Renal cortex interstitium (tissue), 15 donors: Measurements from ENCODE around the gene WDR11. TPM values are rescaled to one million over a fixed set of nuclear protein-coding genes. Genes with fewer than 3 reads are reported as not detected.

Experiments
- DNase-seq, 11 donors: peaks; one replicate each; pipeline ENCODE4 v3.0.0-alpha.2; 2013; ENCODE audit warnings: low read depth in 9 of 11, low spot score in 4 of 11; ENCODE audit errors: extremely low read depth in 1 of 11
- long read RNA-seq, 16 experiments: transcript quantifications; one replicate each; lab custom pipeline, GENCODE V29; 2026
- polyA plus RNA-seq, 3 donors: library from polyadenylated mRNA; unstranded; fragments of 120-200 nt; gene quantifications; one replicate each; pipeline ENCODE4 v1.2.1, GENCODE V29; 2013; ENCODE audit not compliant: insufficient read length in 3 of 3

The WDR11 gene, protein sequence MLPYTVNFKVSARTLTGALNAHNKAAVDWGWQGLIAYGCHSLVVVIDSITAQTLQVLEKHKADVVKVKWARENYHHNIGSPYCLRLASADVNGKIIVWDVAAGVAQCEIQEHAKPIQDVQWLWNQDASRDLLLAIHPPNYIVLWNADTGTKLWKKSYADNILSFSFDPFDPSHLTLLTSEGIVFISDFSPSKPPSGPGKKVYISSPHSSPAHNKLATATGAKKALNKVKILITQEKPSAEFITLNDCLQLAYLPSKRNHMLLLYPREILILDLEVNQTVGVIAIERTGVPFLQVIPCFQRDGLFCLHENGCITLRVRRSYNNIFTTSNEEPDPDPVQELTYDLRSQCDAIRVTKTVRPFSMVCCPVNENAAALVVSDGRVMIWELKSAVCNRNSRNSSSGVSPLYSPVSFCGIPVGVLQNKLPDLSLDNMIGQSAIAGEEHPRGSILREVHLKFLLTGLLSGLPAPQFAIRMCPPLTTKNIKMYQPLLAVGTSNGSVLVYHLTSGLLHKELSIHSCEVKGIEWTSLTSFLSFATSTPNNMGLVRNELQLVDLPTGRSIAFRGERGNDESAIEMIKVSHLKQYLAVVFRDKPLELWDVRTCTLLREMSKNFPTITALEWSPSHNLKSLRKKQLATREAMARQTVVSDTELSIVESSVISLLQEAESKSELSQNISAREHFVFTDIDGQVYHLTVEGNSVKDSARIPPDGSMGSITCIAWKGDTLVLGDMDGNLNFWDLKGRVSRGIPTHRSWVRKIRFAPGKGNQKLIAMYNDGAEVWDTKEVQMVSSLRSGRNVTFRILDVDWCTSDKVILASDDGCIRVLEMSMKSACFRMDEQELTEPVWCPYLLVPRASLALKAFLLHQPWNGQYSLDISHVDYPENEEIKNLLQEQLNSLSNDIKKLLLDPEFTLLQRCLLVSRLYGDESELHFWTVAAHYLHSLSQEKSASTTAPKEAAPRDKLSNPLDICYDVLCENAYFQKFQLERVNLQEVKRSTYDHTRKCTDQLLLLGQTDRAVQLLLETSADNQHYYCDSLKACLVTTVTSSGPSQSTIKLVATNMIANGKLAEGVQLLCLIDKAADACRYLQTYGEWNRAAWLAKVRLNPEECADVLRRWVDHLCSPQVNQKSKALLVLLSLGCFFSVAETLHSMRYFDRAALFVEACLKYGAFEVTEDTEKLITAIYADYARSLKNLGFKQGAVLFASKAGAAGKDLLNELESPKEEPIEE
- polyA plus RNA-seq = 100 to 1,000 TPM in 1 of 3 donors, 10 to 100 TPM in 2; 60.8 to 103 (median 78.1) TPM
- long read RNA-seq, donor 1, full-length matches to known transcripts = 16 of 23 reads
- long read RNA-seq, donor 1, partial matches to known transcripts = 7 of 23 reads
- long read RNA-seq, donor 1, other reads (novel, unspliced or antisense) = 0 of 23 reads
- long read RNA-seq, donor 2, full-length matches to known transcripts = 8 of 14 reads
- long read RNA-seq, donor 2, partial matches to known transcripts = 6 of 14 reads
- long read RNA-seq, donor 2, other reads (novel, unspliced or antisense) = 0 of 14 reads
- long read RNA-seq, donor 3, full-length matches to known transcripts = 17 of 17 reads
- long read RNA-seq, donor 3, partial matches to known transcripts = 0 of 17 reads
- long read RNA-seq, donor 3, other reads (novel, unspliced or antisense) = 0 of 17 reads
- long read RNA-seq, donor 4, full-length matches to known transcripts = 10 of 10 reads
- long read RNA-seq, donor 4, partial matches to known transcripts = 0 of 10 reads
- long read RNA-seq, donor 4, other reads (novel, unspliced or antisense) = 0 of 10 reads
- long read RNA-seq, donor 5 = 0 reads
- long read RNA-seq, donor 6, full-length matches to known transcripts = 19 of 37 reads
- long read RNA-seq, donor 6, partial matches to known transcripts = 18 of 37 reads
- long read RNA-seq, donor 6, other reads (novel, unspliced or antisense) = 0 of 37 reads
- long read RNA-seq, donor 7, full-length matches to known transcripts = 18 of 18 reads
- long read RNA-seq, donor 7, partial matches to known transcripts = 0 of 18 reads
- long read RNA-seq, donor 7, other reads (novel, unspliced or antisense) = 0 of 18 reads
- long read RNA-seq, donor 8, full-length matches to known transcripts = 31 of 31 reads
- long read RNA-seq, donor 8, partial matches to known transcripts = 0 of 31 reads
- long read RNA-seq, donor 8, other reads (novel, unspliced or antisense) = 0 of 31 reads
- long read RNA-seq, donor 9, full-length matches to known transcripts = 10 of 10 reads
- long read RNA-seq, donor 9, partial matches to known transcripts = 0 of 10 reads
- long read RNA-seq, donor 9, other reads (novel, unspliced or antisense) = 0 of 10 reads
- long read RNA-seq, donor 10, full-length matches to known transcripts = 11 of 11 reads
- long read RNA-seq, donor 10, partial matches to known transcripts = 0 of 11 reads
- long read RNA-seq, donor 10, other reads (novel, unspliced or antisense) = 0 of 11 reads
- long read RNA-seq, donor 11, full-length matches to known transcripts = 5 of 5 reads
- long read RNA-seq, donor 11, partial matches to known transcripts = 0 of 5 reads
- long read RNA-seq, donor 11, other reads (novel, unspliced or antisense) = 0 of 5 reads
- long read RNA-seq, donor 12, full-length matches to known transcripts = 12 of 12 reads
- long read RNA-seq, donor 12, partial matches to known transcripts = 0 of 12 reads
- long read RNA-seq, donor 12, other reads (novel, unspliced or antisense) = 0 of 12 reads
- long read RNA-seq, donor 13 = 0 reads
- long read RNA-seq, donor 14, full-length matches to known transcripts = 12 of 12 reads
- long read RNA-seq, donor 14, partial matches to known transcripts = 0 of 12 reads
- long read RNA-seq, donor 14, other reads (novel, unspliced or antisense) = 0 of 12 reads
- long read RNA-seq, donor 15, full-length matches to known transcripts = 6 of 6 reads
- long read RNA-seq, donor 15, partial matches to known transcripts = 0 of 6 reads
- long read RNA-seq, donor 15, other reads (novel, unspliced or antisense) = 0 of 6 reads
- long read RNA-seq, donor 16, full-length matches to known transcripts = 44 of 72 reads
- long read RNA-seq, donor 16, partial matches to known transcripts = 28 of 72 reads
- long read RNA-seq, donor 16, other reads (novel, unspliced or antisense) = 0 of 72 reads

DNA sequence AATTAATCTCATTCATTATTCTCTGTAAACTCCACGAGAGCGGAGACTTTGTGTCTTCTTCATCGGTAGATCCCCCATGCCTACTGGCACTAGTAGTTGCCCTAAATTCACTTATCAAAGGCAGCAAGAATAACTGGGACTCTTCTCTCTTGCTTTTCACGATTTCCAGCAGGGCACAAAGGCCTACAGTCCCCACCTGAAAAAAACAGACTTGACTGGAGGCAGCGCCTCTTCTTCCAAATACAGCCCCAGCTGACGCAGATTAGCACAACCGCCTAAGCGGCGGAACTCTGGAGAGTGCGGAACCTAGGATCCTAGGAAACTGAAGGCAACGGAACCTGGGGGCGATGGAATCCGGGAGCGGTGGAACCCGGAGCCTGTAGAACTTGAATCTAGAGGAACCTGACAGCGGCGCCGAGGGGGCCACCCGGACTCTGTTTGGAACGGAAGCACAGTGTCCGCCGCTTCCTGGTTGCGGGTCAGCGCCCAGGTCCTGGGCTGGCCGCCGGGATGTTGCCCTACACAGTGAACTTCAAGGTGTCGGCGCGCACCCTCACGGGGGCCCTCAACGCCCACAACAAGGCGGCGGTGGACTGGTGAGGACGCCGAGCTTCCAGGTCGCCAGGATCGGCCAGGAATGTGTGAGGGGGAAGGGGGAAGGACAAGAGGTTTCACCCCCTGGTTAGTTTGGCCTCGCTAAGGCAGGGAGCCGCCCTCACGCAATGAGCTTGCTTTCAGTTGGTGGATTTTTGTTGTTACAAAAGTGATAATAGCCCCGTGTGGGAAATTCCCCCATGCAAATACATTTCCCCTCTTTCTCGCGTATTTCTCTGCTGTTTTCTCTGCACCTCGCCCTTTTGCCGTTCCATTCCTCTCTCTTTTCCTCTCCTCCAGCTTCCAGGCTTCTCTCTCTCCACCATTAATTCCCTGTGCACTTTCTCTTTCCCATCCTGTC lies at the start of gene WDR11:
Gene WDR11 (plus strand): TSS at position 452 of the 955 bp plus-strand sequence. CDS start 59 bp downstream, at position 511.
- peak; percentile 71 to 92 (median 84) for DNase-seq

- no peak for DNase-seq
These were observed 48.2 kb upstream of the WDR11 start for GRCh38 chr10:120802935-120803334.

DNA sequence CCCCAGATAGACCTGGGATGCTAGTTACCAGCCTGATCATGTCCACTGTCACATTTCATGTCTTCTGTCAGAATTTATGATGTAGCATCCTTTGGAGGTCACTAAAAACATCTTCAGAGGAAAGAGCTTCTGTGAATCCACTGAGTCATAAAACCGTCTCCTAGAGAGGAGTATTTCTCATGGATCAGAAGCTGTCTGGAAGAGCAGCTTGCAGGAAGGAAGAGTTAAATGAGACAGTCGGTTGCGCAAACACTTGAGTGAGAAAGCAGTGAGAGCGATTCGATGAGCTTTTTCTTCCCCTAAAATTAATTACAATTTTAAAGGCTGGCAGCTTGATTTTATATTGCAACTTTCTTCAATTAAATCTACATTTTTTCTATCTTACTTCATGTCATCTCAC lies 47.2 kb upstream of the WDR11 start:
- no peak for DNase-seq

DNA sequence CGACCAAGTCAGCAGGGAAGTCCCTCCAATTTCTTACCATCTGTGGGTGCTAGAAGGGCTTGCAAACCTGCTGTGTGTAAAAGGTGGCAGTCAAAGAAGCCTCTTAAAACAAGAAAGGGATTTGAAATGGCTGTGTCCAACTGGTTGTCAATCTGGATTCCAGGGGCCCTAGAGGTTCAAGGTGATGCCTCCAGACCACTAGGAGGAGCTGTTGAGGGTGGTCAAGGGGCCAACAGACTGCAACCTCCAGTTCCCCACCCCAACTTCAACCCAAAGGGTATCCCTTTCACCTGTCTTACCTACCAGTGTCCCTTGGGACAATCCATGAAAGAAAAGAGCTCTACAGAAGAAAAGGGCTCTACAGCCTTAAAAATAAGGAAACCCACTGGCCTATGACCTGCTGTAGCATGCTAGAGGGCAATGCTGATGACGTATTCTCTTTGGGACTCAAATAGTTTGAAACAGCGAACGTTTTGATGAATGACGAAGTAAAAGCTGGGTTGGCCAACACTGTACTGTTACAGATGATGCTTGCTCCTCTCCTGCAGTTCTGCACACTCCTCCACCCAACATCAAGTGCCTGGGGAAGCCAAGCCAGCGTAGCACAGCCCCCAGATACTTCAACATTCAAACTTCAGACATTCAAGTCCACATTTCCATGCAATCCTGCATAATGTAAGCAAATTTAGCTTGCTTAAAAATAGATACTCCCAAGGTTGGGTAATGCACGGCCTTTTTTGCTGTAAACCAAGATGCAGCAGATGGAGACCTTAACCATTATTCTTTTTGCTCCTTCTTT lies 45.9 kb upstream of the WDR11 start:
- DNase-seq = no peak

DNA sequence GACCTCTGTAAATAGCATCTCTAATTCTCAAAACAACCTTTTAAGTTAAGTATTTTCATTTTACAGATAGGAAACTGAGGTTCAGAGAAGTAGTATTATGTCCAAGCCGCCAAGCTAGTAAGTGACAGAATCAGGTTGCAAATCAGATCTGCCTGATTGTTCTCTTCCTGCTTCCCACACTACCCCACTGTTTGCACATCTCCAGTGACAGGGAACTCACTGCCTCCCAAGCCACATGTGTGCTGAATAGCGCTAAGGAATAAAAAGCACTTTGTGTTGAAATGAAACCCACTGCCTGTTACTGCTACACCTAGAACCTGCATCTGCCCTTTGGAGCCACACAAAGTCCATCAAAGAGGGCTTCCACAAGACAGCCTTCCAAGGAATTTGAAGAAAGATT lies 45.1 kb upstream of the WDR11 start:
- DNase-seq = no peak

DNA sequence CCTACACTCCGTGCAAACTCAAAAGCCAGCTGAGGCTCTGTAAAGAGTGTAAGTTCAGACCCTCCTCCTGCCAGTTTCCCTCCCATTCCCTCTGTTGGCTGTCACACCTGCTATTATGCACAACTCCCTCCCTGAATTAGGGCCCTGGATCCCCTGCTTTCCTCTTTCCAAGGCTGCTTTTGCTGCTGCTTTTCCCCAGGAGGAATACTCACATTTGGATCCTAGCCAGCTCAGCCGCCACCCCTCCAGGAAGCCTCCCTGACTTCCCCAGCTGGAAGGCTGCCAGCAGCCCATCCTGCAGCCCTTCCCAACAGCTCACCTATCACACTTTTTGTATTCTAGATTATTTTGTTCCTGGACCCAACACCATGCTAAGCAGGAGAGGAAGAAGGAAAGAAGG lies 40.9 kb upstream of the WDR11 start:
- no peak for DNase-seq

GRCh38 chr10:120813085-120813484 lies 38.1 kb upstream of the WDR11 start:
- no peak for DNase-seq

DNA sequence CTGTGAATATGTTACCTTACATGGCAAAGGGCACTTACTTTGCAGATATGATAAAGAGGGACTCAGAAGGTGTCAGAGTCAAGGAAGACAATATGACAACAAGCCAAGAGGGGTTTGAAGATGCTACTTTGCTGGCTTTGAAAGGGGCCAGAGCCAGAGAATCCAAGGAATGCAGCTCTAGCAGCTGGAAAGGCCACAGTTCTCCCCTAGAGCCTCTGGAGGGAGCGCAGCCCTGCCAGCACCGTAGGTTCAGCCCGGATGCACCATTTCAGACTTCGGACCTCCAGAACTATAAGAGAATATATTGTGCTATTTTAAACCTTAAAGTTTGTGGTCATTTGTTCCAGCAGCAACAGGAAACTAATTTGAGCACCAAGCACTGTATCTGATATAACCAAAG lies 32.9 kb upstream of the WDR11 start:
- DNase-seq = no peak

GRCh38 chr10:120819366-120819765 lies 31.8 kb upstream of the WDR11 start:
- DNase-seq = no peak

DNA sequence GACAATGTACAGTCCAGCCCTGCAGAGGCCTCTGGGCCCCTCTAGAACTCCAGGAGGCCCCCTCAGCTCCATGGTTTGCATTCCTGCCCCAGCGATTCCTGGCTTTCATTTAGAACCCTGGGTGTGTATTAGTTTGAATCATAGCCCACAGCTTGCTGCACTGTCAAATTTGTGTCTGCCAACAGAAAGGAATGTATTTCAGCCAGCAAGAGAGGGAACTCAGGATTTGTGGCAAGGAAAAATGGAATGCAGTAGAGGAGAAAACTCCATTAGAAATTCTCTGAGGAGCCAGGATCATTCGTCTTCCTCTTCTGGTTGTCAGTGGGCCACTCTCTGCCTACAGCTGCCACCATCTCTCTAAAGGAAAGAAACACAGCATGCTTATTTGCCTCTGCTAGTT lies 27.9 kb upstream of the WDR11 start:
- no peak for DNase-seq

DNA sequence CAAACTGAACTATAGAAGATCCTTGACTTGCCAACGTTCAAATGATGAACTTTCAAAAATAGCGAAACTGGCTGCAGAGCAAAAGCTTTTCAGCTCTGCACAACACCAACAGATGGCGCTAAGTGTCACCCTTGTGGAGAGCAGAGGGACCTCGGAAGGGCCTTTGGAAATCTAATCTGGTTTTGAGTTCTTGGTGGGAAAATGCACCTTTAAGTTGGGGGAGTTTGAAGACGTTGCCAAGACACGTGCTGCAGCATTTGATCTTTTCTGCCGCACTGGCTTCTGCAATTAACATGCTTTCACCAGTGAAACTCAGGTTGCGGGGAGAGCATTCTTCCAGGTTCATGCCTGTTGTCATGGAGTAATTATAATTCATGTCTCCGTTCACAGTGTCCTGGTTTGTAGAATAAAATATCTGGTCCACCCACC lies 26.3 kb upstream of the WDR11 start:
- peak in 1 of 11 donors; percentile 24 for DNase-seq

DNA sequence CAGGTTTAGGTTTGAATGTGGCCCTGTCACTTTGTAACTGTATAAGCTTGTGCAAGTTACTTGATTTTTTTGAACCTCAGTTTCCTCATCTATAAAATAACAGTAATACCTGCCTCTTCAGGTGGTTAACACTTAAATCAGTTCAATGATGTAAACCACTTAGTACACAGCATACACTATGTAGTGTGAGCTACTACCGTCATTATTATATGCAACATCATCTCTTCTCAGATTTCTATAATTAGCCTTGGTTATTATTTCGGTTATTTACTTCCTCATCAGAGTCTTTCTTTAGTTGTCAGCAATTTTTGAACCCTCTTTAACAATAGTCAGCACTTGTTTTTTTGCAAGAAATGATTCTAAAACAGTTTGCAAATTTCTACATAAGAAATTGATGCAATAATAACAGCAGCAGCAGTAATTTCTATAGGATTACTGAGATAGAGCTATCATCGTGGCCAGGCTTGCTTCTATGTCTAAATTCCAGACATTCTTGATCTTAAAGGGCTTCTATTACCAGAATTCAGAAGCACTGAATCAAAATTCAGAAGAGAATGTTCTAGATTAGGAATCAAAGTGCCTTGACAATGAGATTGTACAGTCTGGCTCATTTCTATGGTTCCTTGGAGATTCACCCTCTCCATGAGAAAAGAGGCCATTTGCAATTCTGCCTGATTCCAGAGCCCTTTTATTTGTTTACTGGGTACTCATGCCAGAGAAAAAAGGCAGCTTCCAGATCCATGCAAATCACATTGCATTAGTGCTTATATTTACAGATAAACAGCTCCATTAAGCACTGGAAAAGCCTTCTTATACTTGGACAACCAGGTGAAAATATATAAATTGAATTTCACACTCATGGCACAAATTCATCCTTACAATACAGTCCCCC lies 25.0 kb upstream of the WDR11 start:
- no peak for DNase-seq
